Stimulated activated CD8-positive, alpha-beta memory T cell treated with anti-CD3 and anti-CD28 coated beads, Interleukin-12 subunit alpha, Interleukin-12 subunit beta, amount 100 ng/mL, for 4 hours (primary cell): ENCODE data around the gene ITPKC.

Source experiments
- DNase-seq: peaks from one replicate; pipeline ENCODE4 v3.0.0-alpha.2; 2020; ENCODE audit warnings: low read depth

The ITPKC gene

GRCh38 chr19:40740747-40741146 lies 23.8 kb downstream of the ITPKC start:
- no peak for DNase-seq

- no peak for DNase-seq
Observed at GRCh38 chr19:40741527-40742390, 24.8 kb downstream of the ITPKC start.

- no peak for DNase-seq
Observed at GRCh38 chr19:40742477-40742876, 25.6 kb downstream of the ITPKC start.

- DNase-seq: no peak
Observed at GRCh38 chr19:40742886-40743285, 26.0 kb downstream of the ITPKC start.

- no peak for DNase-seq
Observed at GRCh38 chr19:40743926-40744325, 27.0 kb downstream of the ITPKC start.

GRCh38 chr19:40744554-40745401 lies 27.9 kb downstream of the ITPKC start:
- DNase-seq: no peak

- DNase-seq: no peak
Observed at GRCh38 chr19:40745402-40745780, 28.5 kb downstream of the ITPKC start.

- no peak for DNase-seq
Observed at GRCh38 chr19:40747536-40747935, 30.6 kb downstream of the ITPKC start.

- peak; percentile 97 for DNase-seq
Observed at GRCh38 chr19:40750058-40750873, 33.4 kb downstream of the ITPKC start, which contains the start of gene ACTMAP. Gene ACTMAP, minus strand, starts transcription at chr19:40750477. Its CDS starts 674 bp downstream, at chr19:40749803.

GRCh38 chr19:40750874-40751537 lies 34.1 kb downstream of the ITPKC start, which contains the start of gene SNRPA:
Gene SNRPA, plus strand, starts transcription at chr19:40751203. Its CDS starts 206 bp downstream, at chr19:40751409.
- peak; percentile 93 for DNase-seq

GRCh38 chr19:40752257-40752781 lies 35.4 kb downstream of the ITPKC start:
- no peak for DNase-seq

GRCh38 chr19:40754611-40755247 lies 37.8 kb downstream of the ITPKC start:
- no peak for DNase-seq

- DNase-seq: no peak
Observed at GRCh38 chr19:40755248-40755624, 38.3 kb downstream of the ITPKC start.

- DNase-seq: no peak
Observed at GRCh38 chr19:40755791-40756190, 38.9 kb downstream of the ITPKC start.

GRCh38 chr19:40756502-40757110 lies 39.7 kb downstream of the ITPKC start:
- DNase-seq: no peak

- DNase-seq: no peak
Observed at GRCh38 chr19:40758491-40758890, 41.6 kb downstream of the ITPKC start.

GRCh38 chr19:40759352-40759751 lies 42.4 kb downstream of the ITPKC start:
- DNase-seq: no peak

GRCh38 chr19:40762754-40763470 lies 46.0 kb downstream of the ITPKC start:
- DNase-seq: no peak

GRCh38 chr19:40763526-40763925 lies 46.6 kb downstream of the ITPKC start:
- DNase-seq: no peak

GRCh38 chr19:40763963-40764362 lies 47.1 kb downstream of the ITPKC start:
- no peak for DNase-seq
